Ramos (cell line): ENCODE results near the gene MIOX.

Experiments used
- in situ Hi-C: fragments of 300-500 bp; cut with MboI; formaldehyde crosslinking; loops from one replicate; pipeline ENCODE4 v1.14.3; 2022; ENCODE audit warnings: low sequenced_read_pairs; ENCODE audit not compliant: unreplicated experiment

The MIOX gene

GRCh38 chr22:50471962-50472361 lies 14.7 kb upstream of the MIOX start:
- in situ Hi-C loops: no loop called here

GRCh38 chr22:50473088-50473487 lies 13.6 kb upstream of the MIOX start:
- in situ Hi-C loops: no loop called here

- in situ Hi-C loops: no loop called here
Measured at GRCh38 chr22:50473855-50474671, 12.6 kb upstream of the MIOX start.

GRCh38 chr22:50474710-50475651 lies 11.7 kb upstream of the MIOX start, which contains the start of gene SBF1:
TSS of gene SBF1 (minus strand) at chr22:50475035. CDS start at chr22:50474840, 195 bp downstream.
- in situ Hi-C loops: no loop called here

GRCh38 chr22:50475652-50476002 lies 11.0 kb upstream of the MIOX start:
- in situ Hi-C loops: no loop called here

- in situ Hi-C loops: no loop called here
Measured at GRCh38 chr22:50476868-50477267, 9.8 kb upstream of the MIOX start.

- in situ Hi-C loops: no loop called here
Measured at GRCh38 chr22:50477923-50478322, 8.7 kb upstream of the MIOX start.

- in situ Hi-C loops: no loop called here
Measured at GRCh38 chr22:50479721-50480120, 6.9 kb upstream of the MIOX start.

GRCh38 chr22:50481045-50481439 lies 5.6 kb upstream of the MIOX start:
- in situ Hi-C loops: no loop called here

- in situ Hi-C loops: no loop called here
Measured at GRCh38 chr22:50481440-50482106, 5.1 kb upstream of the MIOX start, which contains the start of gene ADM2. TSS of gene ADM2 (plus strand) at chr22:50481543. CDS start at chr22:50481848, 305 bp downstream.

GRCh38 chr22:50482107-50483074 lies 4.3 kb upstream of the MIOX start:
- in situ Hi-C loops: no loop called here

GRCh38 chr22:50483106-50483505 lies 3.6 kb upstream of the MIOX start:
- in situ Hi-C loops: no loop called here

GRCh38 chr22:50483556-50483955 lies 3.1 kb upstream of the MIOX start:
- in situ Hi-C loops: no loop called here

- in situ Hi-C loops: no loop called here
Measured at GRCh38 chr22:50483977-50484853, 2.4 kb upstream of the MIOX start.

GRCh38 chr22:50485221-50486131 lies 1.2 kb upstream of the MIOX start:
- in situ Hi-C loops: no loop called here

- in situ Hi-C loops: no loop called here
Measured at GRCh38 chr22:50487290-50488005, 789 bp downstream of the MIOX start.
